GM19324 (cell line): ENCODE data around the gene PHC2.

Source experiments
- ATAC-seq: cut with Tn5 transposase; IDR thresholded peaks from one replicate; pipeline ENCODE4 v1.9.1; 2021; ENCODE audit warnings: mild to moderate bottlenecking, moderate library complexity; ENCODE audit not compliant: unreplicated experiment, low FRiP score

The PHC2 gene

DNA sequence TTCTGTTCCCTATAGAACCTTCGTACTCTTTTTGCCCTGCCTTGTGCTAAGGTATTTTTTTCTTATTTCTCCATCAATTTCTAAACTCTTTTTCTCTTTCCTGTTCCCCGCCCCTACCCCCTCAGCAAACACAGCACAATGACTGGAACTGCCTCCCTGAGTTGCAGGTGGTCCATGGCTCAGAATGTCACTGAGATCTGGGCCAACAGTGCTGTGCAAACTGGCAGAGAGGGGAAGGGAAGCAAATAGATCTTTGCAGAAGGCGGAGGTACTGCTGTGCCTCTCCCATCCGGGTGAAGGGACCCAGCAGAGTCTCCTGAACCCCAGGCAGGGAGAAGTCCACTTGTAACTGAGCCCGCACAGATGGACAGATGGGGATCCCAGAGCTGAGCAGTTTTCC, 77.4 kb downstream of the PHC2 start:
- ATAC-seq = no peak

DNA sequence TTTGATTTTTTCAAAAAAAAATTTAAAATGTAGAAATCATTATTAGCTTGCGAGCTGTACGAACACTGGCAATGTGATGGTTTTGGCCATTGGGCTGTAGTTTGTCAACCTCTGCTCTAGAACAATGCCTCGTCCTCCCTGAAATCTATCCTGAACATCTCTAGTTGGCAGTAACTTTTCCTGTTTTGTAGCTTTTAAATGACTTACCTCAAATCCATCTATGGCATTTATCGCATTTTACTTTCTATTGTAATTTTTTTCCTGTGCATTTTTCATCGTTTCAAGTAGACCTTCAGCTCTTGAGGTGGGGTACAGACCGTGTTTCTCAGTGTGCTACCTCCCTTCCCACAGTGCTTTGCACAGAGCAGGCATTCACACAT, 79.6 kb downstream of the PHC2 start:
- no peak for ATAC-seq

DNA sequence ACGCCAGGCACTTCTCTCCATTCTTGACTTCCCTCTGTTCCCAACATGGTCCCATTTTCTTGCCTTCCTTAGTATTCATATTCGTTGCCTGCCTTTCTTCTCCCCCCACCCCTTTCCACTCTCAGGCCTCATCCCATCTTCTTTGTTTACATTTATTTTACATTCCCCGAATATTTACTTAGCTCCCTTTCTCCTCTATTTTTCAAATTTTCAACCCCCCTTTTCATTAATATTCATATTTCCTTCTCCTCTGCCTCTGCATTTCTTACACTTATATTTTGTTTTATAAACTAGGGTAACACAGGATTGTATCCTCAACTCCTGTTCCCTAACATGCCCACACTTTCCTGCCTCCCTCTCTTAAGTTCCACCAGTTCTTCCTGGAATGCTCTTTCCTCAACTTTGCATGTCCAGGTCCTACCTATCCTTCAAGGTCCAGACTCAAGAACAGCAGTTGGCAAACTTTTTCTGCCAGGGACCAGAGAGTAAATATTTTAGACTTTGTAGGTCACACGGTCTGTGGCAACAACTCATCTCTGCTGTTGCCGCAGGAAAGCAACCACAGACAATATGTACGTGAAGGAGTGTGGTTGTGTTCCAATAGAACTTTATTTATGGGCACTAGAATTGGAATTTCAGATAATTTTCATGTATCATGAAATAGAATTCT, 80.1 kb downstream of the PHC2 start:
- ATAC-seq = no peak

DNA sequence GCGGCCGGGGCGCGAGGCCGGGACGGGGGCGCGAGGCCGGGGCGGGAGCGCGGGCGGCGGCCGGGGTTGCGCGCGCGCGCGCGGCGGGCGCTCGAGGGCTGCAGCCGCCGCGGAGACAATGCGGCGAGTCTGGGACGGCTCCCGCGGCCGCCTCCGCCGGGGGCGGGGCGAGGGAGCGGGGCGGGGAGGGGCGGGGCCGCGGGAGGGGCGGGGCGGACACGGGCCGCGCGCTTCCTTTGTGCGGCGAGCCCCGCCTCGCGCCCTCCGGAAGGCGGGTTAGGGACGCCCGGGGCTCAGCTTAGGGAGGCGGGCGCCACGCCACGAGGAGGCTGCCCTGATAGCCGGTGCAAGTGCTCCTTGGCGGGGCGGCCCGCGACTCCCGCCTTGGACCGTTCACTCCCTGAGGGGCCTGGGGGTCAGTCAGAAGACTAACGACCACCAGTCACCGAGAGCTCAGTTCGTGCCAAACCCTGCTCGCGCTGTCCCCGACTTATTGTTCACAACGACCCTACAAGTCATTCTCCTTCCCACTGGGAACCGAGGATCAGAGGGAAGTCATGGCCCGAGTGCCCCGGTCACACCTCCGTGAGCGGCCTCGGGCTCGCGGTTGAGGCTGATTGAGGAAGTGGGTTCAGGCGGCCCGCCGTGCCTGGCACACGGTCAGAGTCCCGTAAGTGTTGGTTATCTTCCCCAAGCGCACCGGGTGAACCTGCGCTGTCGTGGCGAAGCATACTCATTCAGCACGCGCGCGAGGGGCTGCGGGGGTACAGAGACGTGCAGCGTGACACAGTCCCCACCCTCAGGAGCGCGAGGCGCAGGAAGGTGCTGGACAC, 80.9 kb downstream of the PHC2 start:
- peak; percentile 78 for ATAC-seq

DNA sequence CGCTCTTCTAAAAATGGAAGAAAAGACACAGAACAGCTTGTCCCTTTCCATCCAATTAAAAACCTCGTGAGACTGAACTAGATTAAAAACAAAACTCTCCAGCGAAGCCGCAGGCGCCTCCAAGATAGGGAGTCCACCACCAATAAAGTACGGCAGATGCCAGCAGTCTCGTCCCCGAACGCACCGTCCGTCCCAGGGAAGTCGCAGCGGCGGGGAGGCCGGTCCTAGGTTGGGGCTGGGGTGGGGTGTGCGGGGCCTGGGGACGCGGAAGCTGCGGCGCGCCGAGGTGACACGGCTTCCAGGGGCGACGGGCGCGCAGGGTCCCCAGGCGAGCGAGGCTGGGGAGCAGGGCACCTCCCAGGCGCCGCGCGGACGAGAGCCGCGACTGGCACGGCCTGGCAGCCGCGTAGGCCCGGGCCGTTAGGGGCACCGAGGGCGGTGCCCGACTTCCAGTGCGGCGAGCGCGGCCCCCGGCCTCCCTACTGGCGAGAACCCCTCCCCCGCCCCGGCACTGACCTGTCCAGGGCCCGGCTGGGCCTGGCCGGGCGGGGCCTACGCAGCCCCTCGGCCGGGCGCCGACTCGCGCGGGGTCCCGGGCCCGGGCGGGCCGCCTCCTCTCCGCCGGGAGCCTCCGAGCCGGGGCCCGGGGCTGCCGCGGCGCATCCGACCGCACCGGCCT, 81.7 kb downstream of the PHC2 start:
- peak; percentile 47 for ATAC-seq

DNA sequence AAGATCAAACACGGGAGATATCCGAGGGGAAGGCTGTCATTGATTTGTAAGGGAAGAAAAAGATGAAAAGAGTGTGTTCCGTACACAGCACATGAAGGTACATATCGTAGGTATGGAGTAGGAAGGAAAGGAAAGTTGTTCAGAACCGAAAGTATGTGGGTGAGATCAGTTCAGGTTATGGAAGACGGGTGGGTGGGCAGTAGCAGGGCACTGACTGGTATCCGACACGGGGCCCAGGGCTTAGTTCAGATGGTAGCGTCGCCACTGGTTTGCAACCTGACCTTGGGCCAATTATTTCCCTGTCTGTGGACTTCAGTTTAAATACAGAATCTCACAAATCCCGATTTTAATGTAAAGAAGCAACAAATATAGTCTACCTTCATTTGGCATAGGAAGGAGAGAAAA, 82.2 kb downstream of the PHC2 start:
- no peak for ATAC-seq

DNA sequence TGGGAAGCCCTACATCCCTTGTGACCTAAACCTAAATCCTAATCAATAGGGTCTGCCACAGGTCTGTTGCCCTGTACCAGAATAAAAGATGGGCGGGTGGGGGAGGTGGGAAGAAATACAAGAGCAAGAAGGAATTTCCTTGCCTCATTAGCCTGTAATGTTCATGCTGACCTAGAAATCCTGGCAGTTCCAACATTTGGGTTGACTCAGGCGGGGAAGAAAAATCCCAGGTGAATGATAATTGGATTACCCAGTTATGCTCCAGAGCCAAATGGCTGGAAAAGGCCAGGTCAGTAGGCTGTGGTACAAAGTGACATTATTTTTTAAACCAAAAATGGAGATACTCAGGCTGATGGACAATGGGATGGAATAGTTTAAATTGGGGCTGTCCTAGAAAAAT, 82.7 kb downstream of the PHC2 start:
- ATAC-seq = no peak

DNA sequence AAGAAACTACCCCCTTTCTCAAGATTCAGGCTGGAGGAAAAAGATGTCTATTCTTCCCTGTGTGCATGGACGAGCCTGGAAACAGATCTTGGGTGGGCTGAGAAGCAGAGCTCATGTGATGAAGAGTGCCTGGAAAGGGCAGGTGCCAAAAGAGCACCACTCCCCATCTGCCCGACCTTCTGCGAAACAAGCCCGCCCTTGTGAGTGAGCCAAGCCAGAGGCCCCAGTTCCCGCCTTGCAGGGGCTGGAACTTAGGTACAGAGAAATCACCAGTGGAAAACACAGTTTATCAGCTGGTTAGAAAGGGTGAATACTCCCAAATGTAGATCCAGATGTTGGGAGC, 83.3 kb downstream of the PHC2 start:
- ATAC-seq = no peak

DNA sequence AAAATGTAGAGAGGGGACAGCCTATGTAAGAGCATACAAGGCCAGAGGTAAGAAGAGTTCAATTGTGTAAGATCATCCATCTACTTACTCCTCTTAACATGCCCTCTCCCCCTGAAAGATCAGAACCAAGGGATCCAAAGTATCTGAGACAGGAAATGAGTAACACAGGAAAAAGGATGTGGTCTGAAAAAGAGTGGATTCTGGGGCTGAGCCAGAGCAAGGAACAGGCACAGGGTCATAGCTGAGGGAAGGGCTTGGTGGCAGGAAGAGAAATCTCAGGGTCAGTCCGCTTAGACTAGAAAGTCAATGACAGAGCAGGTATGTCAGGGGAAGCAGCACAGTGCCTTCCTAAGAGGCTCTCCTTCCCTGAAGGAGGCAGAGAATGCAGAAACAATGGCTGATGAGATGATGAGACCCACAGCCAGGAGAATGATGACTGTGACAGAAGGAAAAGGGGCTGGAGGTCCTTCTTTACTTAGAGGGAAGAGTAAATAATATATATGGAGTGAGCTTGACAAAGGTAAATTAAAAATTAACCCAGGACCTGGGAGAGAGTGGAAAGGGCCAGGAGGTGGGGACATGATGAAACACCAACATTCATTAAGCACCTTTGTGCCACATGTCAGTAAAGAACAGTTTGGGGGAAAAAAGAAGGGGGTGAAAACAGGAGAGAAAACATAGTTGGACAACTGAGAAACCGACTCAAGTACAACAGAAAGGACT, 83.8 kb downstream of the PHC2 start:
- ATAC-seq = no peak

DNA sequence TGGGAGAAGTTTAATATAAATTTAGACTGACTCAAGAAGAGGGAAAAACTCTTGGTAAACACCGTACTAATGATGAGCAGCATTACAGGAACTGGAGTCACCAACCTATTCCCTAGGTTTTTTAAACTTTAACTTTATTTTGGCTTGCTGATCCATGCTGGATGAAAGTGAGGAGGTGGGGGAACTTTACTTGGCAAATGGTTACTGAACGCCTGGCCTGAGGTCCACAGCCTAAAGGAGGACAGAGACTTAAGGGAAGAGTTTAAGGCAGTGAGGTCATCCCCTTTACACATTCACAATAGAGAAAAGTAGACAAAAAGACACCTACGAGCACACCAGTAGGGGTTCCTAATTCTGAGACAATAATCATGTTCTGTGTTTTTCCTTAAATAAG, 84.4 kb downstream of the PHC2 start:
- ATAC-seq = no peak

DNA sequence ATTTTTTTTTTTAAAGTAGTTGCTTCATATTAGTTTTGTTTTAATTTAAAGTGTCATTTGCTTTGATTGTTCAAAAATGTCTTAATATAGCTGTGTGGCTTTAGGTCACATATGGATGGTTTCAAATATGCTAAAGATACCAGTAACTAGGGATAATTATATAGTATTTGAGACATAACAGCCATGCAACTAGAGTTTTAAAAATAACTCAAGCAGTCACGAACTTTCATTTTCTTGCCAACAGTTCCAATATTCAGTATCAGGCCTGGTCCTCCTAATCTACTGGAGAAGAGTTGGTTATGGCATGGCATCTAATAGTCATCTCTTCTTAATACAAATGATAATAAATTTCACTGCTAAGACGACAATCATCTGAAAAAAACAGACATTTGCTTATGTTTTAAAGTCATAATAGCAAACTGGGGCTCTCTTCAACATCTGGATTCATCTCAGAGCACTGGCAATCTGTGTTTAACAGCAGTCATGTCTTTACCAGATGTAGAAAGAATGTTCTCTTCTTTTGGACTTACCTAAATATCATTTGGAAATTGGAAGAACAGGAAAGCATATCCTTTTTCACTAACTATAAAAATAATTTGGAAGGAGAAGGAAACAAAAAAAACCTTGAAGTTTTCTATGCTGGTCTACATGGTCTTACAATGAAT, 85.9 kb downstream of the PHC2 start:
- ATAC-seq = no peak

DNA sequence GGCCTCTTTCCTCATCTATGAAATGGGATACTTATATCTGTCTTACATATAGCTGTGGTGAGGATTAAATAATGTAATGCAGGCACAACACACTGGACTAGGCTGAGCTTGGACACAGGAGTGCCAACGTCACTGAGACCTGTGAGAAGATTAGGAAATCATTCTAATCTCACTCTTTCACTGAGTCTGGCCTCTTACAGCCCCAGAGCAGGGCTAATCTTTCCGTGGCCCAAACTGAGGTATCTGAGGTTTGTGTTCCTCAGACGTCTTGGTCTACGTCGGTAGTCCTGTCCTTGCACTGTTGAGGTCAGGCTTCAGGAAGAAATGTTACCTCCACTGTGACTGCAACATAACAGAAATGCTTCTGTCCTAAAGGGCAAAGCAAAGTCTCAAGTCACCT, 87.4 kb downstream of the PHC2 start:
- ATAC-seq = no peak

DNA sequence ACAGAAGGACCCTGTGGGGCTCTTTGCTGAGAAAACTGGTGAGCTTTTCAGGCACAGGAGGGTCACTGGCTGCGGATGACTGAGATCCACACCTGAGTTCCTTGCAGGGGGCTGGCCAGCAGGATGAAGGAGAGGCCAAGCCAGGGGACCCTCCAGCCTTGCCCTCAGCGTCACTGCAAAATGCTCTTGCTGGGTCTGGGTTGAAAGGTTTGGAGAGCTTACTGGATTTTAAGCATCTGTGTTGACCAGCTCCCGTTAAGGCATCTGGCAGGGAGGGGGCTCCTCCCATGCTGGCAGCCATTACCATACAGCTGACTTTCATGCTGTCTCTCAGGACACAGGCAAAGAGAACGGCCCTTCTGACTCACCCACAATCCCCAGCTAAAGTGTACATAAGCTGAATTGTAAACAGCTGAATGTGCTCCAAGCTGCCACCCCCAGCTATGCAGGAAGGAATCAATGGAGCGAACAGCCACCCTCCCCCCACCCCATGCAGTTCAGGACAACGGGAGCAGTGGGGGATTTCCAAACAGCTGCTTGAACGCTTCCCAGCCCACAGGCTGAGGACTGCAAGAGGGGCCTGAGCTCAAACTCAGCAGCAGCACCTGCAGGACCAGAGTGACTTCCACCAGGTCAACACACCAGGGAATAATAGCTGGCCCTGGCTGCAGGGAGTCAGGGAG, 88.7 kb downstream of the PHC2 start:
- ATAC-seq = no peak

DNA sequence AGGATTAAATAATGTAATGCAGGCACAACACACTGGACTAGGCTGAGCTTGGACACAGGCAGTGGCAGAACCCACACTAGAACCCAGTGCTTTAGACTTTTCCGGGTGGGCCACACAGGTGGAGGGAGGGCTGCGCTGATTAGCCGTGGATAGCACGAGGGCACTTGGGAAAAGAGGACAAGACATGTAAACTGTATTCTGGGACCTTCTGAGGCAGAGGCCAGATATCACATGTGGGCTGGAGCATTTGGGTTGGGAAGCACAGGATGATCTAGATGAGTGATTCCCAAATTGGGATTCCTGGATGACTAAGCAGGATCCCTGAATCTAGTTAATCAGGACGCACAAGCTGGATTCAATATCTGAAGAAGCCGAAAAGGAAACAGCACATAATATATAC, 89.7 kb downstream of the PHC2 start:
- no peak for ATAC-seq

DNA sequence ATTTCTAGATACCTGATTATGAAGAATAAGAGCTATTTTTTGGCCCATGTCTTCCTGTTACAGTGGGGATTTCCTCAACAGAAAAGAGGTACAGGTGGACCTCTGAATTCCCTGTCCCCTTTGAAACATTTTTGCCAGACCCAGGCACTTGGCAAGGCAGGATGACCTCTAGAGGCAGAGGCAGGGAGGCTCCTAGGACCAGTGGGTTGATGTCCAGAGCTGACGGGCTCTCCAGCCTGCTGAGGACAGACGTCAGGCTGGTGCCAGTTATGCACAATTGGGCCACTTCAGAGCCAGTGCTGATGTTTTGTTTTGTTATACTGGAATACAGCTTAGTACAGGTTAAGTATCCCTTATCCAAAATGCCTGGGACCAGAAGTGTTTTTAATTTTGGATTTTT, 91.5 kb downstream of the PHC2 start:
- no peak for ATAC-seq

DNA sequence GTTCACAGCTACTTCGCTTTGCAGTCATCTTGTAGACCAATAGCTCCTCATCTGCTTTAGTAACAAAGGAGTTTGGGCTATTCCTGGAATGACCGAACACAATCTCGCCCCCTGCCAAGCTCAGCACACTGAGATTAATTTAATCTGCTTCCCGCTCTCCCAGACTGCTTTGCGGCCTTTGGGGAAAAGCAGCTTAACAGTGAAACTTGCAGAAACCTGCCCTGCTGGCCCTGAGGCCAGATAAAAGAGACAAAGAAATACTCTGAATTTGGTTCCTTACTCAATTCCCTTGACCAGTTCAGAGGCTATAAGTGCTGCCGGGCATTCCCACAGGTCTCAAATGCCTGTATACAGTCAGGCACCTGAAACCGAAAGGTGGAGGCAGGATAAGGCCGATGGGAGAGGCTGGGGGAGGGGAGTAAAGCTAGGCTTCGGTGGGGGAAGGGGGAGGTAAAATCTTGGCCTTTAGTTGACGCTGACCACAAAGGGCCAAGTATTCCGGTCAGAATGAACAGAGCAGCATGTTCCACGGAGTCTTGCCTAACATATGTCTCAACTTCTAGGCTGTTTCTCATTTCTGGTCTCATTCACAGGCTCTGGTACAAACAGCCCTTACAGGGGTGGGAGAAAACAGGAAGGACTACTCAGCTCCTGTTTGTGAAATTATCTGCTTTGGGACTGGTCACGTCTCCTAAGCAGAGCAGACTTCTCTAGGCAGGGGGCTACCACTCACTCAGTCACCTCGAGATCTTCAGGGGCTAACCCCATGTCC, 92.3 kb downstream of the PHC2 start:
- no peak for ATAC-seq

DNA sequence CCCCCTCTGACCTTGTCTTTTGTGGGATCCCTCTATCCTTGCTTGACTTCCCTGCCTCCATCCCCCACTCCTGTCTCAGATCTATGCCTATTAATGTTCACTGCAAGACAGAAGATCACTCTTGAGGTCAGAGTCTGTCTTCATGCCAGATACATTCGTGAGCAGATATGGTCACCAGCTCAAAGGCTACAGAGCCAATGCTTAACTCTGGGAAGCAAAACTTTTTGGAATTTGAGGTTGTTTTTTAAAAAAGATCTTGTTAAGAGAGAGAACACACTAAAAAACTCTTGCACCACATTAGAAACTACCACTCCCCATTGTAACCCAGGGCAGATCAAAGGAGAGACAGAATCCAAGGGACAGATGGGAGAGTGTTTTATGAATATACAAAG, 92.9 kb downstream of the PHC2 start:
- ATAC-seq = no peak

DNA sequence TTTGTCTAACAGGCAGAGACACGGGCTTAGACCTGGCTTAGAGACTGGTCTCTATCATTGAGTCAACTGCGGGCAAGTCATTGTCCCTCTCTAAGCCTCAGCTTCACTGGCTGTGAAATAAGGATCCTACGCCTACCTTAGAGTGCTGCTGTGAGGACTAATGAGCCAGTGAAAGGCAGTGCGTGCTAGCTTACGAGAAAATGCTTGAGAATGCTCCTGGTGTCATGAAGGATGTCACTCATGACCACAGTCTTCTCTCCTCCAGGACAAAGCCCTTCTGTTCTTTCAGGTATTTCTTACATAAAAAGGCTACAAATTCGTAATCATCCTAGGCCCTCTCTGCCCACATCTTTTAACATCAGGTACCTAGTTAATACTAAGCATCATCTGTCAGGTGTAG, 93.5 kb downstream of the PHC2 start:
- no peak for ATAC-seq

DNA sequence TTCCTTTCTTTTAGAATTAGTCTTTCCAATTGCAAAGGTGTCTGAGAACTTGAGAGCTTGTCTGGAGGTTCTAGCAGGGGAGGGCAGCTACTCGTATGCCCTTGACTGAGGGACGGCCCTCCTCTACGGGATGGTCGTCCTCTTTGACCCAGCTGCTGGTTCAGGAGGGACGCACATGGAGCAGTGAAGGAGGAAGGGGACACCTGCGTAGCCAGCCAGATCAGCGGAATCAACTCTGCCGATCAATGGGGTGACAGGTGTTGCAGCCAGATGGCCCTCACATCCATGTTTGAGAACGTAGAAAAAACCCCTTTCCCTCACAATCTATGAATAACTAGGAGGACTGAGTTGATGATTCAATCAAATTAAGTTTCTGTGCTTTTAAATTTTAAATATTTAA, 94.3 kb downstream of the PHC2 start:
- no peak for ATAC-seq
